T1000 (cell line): Measurements from ENCODE around the gene PRPF19.

Experiments used
- DNase-seq: peaks from one replicate; lab custom pipeline; 2025; ENCODE audit warnings: mixed read lengths; lab: John Stamatoyannopoulos, UW

The PRPF19 gene

DNA sequence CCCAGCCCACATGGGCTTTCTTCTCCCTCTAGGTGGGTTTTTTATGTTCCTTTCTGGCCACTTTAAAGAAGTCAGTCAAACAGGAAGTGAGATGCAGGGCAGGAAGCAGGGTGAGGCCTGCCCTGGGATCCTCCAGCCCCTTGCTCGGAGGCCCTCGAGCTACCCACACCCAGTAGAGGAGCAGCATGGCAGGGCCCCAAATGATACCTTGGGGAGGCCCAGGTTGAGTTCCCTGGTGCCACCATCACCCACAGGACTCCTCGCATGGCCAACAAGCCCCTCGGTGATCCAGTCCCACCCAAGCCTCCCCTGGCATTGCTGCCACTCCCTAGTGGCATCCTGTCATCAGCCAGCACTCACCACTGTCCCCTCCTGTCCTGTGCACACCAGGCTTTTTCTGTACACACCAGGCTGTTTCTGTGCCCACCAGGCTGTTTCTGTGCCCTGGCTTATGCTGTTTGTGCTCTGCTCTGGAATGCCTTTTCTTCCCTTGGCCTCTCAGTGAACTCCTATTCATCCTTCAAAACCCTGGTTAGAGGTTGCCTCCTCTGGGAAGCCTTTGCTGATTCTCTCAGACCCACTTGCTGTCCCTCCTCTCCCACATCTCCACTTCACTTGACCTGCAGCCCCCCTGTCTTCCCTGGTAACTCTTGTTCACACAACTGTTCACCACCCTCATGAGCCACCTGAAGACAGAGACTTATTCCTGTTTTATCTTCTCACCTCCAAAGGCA, 47.5 kb downstream of the PRPF19 start:
- no peak for DNase-seq

DNA sequence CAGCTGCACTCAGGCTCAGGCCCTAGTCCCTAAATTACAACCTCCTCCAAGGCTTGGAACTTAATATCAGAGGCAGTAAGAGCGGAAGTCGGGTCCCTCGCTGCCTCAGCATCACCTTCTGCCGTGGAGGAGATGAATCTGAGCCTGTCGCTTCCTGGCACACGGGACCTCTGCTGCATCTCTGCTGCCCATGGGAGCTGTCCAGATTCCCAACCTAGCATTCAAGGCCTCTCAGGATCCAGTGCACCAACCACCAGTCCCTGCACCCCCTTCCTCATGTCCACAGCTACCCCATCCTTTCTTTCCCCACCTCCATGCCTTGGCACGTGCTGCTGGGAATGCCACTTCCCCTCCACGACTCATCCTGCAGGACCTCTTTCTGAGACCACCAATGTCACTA, 48.1 kb downstream of the PRPF19 start:
- no peak for DNase-seq

DNA sequence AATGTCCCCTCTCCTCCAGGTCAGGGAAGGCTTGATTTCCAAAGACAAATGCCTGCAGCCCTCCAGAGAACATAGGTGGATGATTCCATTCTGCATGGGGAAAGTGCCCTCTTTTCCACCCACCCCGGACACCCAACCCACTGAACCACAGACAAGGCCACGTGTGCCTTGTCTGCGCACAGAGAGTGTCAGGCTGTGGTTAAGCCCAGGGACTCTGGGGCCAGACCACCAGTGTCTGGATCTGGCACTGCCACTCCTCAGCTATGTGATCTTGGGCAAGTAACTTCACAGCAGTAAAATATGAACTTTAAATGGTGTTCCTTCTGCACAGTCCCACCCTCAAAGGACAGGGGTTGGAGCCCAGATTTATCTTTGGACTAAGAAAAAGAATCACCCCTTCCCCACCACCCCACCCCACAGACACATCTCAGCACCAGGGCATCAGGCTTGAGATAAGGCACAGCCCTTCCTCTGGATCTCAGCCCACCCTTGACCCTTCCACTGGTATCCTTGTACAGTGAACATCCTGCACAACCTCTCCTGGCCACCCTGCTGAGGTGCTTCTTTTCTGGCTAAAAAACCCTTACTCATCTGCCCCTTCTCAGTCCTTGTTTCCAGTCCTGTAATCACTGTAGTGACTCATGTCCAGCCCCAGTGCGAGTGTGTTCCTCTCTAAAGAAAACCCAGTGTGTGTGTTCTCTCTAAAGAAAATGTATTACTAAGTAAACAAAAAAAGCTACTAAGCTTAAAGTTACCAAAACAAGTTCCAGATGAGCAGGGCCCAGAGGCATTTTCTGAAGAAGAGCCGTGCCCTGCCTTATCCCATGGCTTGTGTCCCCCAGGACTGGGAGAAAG, 48.8 kb downstream of the PRPF19 start:
- no peak for DNase-seq

DNA sequence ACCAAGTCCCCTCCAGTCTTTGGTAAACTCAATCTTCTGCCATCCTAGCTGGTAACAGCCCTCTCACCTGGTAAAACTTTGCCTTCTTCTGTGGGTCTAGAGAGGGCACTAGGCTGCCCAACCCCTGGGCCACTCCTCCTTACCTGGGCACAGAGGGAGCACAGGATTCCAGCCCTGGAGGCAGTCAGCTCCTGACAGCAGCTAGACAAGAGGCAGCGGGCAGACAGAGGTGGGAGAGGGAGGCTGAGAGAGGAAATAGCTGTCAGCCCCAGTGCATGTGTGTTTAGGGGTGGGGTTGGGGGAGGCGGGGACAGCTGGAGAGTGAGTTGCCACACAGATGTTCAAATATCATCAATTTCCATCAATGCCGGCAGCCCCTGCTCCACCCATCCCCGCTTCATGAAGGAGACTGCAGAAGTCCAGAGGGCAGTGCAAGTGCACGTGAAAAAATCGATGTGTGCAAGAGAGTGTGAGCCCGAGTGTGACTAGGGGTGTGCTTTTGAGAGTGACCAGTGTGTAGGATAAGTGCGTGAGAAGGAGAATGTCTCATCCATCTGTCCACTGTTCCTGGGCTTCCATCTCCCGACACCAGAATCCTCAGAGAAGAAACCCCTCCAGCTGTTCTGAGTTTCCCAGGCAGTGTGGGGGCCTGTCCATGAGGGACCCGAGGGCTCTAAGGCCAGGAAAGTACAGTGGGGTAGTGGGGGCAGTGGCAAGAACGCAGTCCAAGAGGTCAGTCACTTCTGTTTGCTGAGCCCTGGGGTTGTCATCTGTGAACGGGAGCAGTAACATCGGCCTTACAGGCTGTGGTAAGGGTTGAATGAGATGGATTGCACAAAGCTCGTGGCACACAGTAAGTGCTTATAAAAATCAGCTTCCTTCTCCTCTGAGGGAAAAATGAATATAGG, 50.4 kb downstream of the PRPF19 start, which contains the start of gene PTGDR2:
Gene PTGDR2, minus strand, starts transcription at position 225 of the 908 bp plus-strand sequence. CDS start 2,228 bp downstream, outside the sequence.
- DNase-seq, result no peak

DNA sequence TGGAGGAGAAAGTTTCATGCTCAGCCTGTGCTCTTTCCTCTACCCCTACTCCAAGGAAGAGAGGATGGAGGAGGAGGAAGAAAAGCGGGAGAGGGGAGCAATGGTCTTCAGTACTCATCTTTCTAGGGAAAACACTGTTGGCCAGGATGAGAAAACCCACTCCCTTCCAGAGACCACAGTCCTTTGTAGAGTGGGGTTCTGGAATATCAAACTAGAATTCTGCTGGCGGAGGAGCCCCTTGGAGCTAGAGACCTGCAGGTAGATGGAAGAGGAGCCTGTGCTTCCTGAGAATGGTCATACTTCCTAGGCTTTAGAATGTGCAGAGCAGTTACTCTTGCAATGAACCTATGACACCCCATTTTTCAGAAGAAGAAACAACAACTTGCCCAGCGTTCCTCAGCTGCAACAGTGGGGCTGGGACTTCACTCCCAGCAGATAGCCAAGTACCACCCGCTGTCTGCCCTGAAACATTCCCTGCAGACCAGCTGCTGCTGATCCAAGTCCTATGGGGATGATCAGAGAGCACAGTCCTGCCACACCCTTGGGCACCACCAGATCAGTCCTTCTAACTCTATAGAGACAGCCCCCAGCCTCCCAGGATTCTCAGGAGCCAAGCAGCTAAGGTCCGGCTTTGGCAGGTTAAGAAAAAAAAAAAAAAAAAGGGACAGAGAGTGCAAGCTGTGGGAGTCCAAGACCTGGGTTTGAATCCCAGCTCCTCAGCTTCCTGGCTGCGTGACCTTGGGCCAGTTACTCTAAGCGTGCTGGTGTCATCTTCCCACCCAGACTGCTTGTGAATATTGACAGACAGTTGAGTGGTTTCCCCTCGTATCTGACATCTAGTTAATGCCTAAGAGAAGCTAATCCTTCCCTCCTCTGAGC, 51.3 kb downstream of the PRPF19 start:
- no peak for DNase-seq

DNA sequence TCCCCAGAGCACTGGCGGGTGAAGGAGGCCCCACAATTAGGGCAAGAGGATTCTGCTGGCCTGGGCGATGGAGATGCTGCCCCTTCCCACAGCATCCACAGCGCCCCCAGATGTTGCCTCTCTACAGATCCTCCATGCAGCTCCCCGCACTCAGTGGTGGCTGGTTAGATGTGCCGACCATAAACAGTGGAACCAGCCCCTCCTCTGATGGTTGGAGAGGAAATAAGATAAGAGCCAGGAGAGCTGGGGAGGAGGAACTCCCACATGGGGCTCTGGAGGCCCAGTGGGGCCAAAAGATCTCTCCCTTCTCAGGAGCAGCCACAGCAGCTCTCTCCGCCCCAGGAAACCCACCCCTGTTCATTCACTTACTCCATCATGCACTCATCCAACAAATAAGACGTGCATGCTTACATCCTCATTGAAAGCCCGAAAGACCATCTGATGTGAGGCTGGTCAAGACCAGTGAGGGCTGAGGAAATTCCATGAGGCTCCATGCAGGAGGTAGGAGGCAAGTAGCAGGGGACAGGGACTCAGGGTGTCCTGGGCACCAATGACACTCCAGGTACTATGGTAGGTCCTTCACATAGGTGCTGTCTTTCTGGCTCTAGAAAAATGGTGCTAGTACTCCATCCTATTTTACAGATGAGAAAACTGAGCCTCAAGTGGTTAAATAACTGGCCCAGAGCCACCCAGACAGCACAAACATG, 52.1 kb downstream of the PRPF19 start:
- no peak for DNase-seq

DNA sequence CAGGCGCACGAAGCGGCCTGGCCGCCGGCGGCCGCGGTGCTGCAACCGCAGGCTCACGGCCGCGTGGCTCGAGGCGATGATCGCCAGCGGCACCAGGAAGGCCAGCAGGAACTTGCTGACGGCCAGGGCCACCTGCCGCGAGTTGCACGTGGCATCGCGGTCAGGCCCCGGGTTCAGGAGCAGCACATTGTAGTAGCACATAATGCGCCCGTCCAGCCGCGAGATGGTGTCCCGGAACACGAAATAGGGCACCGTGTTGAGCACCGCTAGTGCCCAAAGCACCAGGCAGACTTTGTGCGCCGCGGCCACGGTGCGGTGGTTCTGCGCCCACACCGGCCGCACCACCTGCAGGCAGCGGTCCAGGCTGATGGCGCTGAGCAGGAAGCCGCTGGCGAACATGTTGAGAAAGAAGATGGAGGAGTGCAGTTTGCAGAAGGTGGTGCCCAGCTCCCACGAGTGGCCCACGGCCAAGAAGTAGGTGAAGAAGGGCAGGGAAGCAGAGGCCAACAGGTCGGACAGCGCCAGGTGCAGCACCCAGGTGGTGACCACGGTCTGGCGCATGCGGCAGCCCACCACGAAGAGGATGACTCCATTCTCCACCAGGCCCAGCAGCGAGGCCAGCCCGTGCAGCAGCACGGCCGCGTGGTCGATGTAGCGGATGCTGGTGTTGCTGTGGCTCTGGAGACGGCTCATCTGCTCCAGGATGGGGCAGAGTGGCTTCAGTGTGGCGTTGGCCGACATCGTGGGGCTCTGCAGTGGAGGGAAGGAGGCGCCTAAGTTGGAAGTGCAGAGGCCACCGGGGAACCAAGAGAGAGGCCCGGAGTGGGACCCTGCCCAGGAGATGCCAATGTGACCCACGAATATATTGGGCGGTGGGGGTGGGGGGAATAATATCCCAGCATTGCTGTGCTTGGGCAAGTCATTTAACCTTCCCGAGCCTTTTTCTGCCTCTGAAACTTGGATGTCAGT, 53.1 kb downstream of the PRPF19 start:
- DNase-seq, result no peak

DNA sequence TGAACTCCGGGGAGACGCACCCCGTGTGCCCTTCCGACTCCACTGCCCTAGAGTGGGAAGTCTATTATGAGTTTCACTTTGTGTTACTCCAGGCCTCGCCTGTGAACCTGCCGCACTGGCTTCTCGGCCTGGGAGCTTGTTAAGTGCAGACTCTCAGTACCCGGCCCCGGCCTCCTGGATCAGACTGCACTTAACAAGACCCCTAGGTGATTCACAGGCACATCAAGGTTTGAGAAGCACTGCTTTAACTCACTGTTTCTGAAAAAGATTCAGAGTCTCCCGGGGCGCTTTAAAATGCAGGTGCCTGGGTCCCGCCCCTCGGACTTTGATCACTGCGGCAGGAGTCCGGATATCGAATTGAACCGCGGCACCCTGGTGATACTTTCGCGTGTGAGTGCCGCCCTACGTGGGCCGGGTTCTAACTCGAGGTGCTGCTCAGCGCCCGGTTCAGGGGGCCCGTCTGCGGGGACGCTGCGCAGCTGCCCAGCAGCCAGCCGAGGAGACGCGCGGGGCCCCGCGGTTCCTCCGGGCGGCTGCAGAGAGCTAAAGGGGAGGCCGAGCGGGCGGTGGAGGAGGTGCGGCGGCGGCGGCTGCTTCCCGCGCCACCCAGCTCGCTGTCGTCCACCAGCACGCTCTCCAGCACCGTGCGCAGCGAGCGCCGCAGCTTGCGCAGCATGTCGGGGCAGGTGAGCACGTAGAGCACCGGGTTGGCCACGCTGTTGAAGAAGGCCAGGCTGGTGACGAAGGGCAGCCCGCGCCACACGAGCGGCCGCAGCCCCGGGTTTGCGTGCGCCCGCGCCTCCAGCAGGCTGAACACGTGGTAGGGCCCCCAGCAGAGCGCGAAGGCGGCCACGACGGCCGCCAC, 54.0 kb downstream of the PRPF19 start:
- DNase-seq, result no peak

DNA sequence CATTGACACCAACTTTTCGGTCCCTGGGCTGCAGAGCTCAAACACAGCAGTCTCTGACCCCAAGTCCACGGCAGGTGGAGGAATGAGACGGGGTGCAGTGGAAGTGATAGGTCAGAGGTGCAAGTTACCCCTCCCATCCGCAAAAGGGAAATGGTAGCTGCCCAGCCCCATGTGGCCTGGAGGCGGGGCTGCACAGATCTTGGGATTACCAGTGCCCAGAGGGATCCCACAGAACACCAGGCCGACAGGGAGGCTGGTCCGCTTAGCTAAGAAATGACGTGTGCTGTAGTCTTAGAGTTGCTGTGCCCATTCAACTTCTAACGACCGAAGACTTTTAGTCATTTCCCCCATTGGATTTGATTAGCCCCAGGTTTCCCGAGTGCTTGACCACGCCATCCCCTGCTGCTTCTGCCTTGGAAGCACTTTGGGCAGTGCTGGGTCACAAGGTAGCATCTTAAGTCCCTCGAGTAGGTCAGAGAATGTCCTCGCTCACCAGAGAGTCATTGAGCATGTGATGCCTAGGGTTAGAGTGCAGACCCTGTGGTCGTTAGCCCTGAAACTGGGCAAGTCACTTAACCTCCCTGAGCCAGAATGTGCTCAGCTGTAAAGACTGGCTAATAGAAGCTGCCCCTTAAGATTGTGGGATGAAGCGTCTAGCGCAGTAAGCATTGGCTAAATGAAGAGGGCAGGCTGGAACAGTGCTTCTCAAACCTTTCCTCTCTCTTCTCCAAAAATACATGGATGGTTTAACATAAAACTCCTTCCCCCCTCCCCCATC, 54.9 kb downstream of the PRPF19 start:
- DNase-seq, result no peak

DNA sequence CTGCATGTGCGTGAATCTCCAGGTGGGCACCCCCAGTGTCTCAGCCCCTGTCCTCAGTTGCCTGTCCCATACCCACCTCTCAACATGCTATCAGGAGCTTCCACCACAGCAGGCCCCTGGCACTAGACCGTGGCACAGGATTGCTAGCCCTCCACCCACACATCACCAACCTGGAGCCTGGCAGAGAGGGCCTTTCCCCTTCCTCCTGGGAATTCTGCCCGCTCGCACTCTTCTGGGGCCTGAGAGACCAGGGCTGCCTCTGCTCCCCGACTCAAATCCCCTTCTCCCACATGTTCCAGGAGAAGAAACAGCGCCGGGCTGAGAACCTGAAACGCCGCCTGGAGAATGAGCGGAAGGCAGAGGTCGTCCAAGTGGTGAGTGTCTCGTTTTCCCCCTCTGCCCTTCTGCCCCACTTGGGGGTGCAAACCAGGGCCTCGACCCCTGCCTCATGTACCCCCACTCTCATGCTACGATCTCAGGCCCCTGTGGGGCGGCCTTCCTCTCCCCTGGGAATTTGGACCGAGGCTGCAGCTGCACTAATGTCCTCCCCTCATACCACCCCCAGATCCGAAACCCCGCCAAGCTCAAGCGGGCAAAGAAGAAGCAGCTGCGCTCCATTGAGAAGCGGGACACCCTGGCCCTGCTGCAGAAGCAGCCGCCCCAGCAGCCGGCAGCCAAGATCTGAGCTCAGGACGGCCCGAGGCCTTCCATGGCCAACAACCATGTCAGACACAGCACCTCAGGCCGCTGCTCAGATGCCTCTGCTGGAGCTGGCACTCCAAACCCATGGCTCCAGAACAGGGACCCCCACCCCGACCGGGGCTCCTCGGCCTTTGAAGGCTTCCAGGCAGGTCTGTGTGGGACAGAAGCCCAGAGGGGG, 56.5 kb downstream of the PRPF19 start:
- no peak for DNase-seq

DNA sequence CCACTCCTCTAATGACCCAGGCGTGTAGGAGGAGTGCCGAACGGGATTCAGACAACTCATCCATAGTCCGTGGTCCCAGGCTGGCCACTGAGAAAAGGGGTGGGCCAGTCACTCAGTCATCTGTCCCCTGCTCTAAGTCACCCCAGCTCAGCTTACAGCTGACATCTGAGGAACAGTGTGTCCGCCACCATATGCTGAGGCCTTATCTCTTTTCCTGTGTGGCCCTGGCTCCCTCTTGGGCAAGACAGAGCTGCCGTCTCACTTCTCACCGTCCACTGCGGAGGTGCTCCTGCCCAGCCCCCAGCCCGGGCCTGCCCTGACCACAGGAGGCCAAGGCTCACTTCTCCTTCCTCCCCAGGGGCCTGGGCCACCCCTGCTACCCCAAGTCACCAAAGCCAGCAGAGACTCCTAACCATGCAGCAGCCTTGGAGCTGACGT, 57.7 kb downstream of the PRPF19 start:
- DNase-seq, result no peak

DNA sequence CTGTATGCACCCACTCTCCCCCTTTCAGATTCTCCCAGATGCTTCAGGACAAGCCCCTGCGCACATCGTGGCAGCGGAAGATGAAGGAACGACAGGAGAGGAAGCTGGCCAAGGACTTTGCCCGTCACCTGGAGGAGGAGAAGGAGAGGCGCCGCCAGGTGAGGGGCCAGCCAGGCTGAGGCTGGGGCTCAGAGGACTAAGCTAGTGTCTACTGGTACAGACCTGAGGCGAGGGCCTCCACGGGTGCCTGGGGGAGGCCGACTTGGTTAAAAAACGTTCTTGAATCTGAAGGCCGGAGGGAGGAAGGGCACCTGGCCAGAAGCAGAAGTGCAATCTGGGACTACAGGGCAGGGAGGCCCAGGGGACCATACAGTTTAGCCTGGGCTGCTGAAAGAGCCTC, 58.5 kb downstream of the PRPF19 start:
- no peak for DNase-seq

DNA sequence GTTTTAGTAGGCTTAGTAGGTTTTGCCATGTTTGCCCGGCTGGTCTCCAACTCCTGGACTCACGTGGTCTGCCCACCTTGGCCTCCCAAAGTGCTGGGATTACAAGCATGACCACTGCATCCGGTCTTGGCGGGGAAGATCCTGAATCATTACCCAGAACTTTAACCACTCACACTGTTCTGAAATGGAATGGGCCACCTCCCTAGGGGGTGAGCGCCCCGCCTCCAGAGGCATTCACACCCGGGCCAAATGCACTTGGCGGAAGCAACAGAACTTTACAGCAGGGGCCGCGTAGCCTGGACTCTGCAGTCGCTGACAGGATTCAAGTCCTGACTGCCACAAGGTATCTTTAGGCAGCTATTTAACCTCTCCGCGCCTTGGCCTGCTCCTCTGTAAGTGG, 59.1 kb downstream of the PRPF19 start:
- no peak for DNase-seq

DNA sequence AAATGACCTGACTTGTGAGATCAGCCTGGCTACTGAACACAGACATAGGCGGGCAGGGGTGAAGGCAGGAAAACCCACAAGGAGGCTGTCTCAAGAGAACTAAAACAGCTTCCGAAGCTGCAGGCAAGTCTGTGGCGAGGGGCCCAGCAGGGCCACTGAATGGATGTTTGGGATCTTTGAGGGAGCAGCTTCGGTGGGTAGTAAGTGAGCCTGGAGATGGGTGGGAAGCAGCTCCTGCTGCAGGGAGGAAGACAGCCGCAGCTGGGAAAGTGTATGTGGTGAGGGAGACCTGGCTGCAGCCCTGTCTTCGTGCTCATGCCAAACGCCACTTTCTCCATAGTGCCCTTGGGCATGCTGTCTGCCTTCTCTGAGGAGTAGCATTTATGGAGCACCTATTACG, 61.0 kb downstream of the PRPF19 start:
- DNase-seq, result no peak

DNA sequence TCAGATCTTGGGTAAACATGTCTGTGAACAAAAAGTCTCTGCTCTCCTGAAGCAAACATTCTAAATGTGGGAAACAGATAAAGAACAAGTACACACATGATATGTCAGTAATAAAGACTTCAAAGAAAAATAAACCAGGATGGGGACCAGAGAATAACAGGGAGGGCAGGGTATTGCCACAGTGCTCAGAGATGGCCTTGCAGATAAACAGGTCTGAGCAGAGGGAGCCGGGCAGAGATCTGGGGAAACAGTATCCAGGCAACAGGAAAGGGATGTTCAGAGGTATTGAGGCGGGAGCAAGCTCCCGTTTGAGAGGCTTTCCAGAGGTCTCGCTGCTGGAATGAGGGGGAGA, 61.5 kb downstream of the PRPF19 start:
- DNase-seq, result no peak

DNA sequence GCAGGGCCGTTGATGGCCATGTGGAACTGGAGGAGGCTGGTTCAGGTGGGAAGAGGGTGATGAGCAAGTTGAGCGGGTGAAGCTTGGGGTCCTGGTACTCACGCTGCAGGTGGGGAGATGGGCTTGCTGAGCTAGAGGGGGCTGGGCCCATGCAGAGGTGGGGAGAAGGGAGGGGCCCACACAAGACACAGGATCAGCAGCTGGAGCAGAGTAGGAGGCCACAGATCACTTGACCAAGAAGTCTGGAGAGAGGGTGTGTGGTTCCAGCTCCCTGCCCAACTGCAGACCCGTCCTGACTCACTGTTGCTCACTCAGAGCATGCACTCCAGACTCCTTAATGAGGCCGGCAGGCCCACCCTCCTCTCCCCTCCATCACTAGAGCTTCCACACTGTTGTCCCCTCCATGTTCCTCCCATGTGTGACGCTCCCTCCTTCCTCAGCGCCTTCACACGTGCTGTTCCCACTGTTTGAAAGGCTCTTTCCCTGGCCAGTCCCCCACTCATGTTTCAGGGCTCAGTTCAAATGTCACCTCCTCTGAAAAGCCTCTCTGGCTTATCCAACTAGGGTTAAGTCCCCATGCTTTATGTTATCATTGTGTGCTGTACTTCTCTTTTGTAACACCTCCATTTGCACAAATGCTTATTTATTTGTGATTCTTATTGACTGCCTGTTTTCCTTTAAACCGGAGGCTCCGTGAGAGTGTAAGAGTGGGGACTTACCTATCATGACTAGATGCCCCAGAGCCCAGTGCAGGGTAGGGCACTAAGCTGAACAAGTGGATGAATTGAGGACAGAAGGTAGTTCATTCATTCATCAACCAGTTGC, 62.1 kb downstream of the PRPF19 start:
- no peak for DNase-seq
